CD4-positive, alpha-beta T cell treated with Interleukin-4 for 4 hours (primary cell): ENCODE results near the gene HOXC13.

ENCODE experiments used
- DNase-seq: peaks from one replicate; pipeline ENCODE4 v3.0.0-alpha.2; 2020

HOXC13 gene, protein sequence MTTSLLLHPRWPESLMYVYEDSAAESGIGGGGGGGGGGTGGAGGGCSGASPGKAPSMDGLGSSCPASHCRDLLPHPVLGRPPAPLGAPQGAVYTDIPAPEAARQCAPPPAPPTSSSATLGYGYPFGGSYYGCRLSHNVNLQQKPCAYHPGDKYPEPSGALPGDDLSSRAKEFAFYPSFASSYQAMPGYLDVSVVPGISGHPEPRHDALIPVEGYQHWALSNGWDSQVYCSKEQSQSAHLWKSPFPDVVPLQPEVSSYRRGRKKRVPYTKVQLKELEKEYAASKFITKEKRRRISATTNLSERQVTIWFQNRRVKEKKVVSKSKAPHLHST

DNA sequence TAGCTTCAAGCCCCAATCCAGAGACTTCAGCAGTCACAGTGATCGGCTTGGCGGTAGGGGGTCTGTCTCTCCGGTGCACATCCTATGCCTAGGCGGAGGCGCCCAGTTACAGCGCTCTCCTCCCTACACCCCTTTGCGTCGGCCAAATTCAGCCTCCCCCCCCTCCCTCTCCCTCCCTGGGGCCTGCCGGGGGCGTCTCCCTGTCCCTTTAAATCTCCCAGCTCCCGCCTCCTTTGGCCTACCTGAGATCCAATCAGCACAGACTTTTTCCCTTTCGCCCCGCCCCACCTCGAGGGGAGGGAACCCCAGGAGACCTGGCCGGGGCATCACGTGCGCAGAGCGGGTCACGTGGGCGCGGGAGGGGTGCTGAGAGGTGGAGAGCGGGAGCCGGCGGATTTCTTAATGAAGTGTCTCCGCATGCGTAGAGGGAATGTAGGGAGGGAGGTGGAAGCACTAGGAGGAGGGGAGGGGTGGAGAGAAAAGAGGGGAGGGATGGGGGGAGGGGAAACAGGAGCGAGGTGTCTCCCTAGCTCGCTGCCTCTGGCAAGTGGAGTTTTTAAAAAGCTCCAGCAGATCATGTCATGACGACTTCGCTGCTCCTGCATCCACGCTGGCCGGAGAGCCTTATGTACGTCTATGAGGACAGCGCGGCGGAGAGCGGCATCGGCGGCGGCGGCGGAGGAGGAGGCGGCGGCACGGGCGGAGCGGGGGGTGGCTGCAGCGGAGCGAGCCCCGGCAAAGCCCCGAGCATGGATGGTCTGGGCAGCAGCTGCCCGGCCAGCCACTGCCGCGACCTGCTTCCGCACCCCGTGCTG lies at the start of gene HOXC13:
Gene HOXC13, plus strand, starts transcription at position 506 of the 815 bp plus-strand sequence. Its CDS starts 76 bp downstream, at position 582.
- no peak for DNase-seq

DNA sequence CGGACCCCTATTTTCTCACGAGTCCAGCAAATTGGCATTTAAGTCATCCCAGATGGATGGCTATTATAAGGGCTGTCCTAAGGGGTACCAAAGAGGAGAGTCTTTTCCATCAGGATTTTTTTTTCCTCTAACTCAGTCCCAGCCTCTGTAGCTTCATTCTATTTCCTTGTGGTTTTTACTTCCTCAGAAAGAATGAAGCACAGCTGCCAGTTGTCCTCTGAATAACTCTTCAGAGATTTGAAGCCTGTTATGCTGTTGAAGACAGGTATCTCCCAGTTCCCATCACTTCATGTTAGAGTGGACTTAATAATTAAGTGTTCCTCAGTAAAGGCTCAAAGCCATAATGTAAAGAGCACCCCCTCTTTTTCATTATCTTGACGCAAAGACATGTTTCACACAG lies 48.5 kb upstream of the HOXC13 start:
- DNase-seq: no peak

DNA sequence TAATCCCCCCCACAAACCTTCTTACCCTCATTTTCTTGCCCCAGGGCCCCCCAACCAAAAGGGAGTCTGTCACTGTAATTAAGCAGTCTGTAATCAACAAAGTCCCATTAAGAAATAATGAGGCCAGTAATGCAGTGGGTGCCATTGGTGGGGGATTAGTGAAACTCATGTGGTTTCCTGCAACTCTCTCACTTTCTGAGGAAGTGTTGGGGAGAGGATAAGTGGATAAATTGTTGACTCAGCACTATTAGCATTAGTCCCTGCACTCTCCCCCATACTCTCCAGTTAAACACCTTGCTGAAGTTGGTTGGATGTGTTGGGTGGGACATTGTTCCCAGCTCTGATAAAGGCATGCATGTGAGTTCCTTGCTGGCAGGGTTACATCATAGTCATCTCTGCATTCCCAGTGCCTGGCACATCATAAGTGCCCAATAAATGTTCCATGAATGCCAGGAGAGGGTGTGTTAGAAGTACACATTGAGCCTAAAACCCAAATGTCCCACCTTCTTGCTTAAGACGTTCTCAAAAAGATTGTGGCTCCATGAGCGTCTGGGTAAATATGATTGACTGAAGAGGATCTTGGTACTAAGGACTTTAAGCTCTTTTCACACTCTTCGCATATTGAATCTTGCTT lies 45.8 kb upstream of the HOXC13 start:
- no peak for DNase-seq

DNA sequence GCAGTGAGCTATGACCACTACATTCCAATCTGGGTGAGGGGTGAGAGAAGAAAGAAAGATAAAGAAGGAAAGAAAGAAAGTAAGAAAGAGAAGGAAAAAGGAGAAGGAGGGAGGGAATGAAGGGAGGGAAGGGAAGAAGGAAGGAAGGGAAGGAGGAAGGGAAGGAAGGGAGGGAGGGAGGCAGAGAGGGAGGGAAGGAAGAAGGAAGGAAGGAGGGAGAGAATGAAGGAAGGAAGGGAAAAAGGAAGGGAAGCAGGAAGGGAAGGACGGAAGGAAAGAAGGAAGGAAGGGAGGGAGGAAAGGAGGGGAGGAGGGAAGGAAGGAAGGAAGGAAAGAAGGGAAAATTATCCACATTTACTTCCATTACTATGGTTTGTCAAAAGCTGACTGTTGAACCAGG lies 39.4 kb upstream of the HOXC13 start:
- no peak for DNase-seq

DNA sequence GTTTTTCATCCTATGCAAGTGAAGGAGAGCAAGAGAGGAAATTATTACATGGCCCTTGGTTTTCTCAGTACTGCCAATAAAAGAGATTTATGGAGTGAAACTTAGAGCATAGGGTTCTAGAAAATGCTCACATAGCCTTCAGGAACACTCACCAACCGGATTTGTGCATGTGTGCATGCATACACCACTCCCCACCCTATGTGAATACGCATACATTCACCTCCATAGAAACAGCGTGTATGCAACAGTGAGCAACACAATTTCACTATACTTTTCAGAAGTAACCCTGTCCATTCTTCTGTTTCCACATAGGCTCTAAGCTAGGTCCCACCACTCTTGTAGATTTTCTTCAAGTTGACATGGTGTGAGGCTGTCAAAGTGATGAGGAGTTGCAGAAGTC lies 31.5 kb upstream of the HOXC13 start:
- DNase-seq: no peak

DNA sequence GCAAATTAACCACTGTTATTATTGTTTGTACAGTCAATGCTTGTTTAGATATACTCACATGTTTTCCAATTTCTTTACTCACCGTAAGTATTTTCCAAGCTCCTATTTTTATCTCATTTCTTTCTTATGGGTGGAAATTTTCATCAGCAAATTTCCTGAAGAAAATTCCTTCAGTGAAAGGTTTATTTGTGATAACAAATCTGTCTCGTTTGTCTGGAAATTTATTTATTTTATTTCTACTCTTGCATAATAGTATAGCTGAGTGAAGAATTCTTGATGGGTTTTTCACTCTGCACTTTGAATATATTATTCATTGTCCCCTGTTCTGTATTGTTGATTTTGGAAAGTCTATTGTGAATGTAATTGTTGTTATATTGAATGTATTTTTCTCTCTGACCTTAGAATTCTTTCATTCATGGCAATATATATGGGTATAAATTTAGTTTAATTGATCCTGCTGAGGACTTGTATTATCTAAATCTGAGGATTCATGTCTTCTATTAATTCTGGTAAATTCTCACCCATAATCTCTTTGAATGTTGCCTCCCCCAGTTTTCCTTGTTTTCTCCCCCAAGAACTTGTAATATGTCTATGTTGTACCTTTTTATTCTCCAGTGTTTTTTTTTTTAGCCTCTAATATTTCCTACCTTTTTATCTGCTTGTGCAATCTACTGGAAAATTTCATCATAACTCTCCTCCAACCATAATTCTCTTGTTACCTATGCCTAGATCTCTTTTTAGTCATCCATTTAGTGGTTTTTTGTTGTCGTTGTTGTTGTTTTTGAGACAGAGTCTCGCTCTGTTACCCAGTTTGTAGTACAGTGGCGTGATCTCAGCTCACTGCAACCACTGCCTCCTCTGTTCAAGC lies 21.6 kb upstream of the HOXC13 start:
- no peak for DNase-seq

DNA sequence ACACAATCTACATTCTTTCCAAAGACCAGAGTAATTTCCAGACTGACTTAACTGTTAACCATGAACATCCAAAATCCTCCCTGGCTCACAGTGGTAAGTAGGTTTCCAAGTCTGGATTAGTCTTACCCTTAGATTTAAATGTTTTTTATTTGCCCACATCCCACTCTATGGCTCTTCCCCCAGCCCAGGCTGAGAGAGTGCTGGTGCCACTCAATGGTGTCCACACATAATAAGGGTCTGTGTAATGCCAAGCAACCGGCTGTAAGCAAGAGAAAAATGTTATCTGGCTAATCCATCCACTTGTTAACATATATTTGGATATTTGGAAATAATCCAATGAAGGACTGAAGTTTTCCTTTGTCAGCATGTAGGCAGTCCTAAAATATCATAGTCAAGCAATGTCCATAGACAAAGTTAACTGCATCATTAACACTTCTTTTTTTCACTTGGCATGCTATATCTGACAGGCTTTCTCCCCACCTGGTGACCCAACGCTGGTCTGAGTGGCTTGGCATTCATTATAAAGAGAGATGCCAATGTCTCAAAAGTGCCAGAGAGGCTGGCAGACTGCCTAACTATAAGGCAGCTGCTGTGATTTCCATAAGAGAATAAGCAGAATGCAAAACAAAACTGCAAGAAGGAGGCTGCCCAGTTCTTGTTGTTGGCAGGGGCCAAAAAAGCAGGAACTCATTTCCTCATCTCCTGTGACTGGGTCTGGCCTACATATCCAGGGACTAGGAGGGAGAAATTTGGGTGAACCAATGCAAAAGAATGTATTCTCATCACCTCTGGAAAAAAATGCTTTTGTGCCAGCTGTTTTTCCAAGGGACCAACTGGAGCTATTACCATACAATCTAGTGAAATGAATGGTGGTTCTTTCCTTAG lies 13.9 kb upstream of the HOXC13 start:
- no peak for DNase-seq

DNA sequence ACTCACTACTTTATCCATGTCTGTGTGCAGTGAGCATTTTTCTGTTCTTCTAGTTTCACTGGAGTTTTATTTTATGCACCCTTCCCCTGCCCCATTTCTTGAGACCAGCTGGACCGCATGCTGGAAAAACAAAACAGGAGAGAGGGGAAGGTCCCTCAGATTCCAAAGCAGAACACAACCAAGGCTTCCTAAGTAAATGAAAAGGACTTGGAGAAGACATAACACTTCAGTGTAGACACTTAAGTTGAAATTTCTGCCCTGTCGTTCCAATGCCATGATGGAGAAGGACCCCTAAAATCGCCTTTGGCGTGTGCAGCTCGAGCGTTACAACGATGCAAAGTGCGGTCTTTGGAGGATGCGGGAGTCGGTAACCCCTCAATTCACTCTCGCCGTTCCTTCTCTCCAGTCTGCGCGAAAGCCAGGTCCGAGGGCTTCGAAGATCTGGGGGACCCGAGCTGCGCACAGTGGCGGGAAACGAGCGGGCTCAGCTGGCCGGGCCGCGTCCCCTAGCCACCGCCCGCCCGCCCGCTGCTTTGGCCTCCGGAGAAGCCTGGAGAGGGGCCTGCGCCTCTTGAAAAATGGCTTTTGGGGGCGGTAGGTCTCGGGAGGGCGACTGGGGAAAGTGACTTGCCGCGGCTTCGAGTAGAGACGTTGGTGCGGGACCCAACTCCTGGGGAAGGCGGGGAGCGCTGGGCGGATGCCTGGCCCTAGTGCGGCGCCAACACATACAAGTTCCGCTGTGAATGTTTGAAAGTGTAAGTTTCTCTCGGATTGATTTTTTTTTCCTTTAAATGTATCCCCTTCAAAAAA lies 11.2 kb upstream of the HOXC13 start:
- DNase-seq: no peak

DNA sequence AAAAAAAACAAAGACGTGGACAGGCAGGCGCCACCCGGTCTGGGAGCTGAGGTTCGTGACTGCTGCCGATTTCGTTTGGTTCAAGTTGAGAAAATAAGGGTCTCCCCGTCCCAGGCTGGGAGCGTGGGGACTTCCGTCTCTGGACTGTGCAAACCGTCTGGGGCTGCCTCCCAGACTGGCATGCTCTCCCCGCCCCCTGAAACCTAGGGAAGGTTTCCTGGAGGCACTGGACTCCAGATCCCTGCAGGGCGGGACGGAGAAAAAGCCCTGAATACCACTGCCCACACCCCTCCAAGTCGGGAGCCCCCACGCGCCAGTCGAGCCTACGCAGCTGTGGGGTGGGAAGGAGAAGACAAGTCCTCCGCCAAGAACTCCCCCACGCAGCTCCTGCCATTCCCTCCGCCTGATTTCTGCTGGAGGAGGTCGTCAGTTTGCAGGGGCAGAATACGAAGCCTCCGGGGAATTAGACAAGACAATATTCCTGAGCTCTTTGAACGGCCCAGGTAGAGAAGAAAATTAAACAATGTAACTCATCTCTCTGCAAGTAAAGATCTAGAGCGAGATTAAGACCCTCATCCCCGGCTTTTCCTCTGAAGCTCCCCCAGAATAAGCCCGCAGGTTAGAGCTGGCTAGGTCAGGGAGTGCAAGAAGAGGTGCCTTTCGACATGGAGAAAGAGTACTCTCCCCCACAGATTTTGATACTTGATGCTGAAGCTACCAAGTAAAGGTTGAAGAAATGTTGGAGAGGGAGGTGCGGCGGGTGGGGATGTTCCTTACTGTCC lies 10.4 kb upstream of the HOXC13 start:
- DNase-seq: no peak

DNA sequence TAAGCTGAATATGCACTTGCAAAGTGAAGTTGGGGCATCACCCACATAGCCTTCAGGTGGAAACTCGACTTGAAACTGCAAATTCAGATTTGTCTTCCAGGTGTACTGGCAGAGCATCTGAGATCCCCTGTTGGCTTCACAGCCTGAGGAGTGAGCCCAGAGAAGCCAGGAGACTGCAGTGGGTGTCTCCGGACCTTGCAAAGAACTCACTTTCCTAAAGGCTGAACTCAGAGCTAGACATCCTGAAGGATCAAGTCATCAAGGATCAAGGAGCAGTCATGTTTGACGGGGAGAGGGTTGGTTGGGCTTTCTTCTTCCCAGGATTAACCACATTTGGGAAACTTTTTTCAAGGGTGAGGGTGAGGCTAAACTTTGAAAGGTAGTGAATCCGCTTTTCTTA lies 9.1 kb upstream of the HOXC13 start:
- no peak for DNase-seq

DNA sequence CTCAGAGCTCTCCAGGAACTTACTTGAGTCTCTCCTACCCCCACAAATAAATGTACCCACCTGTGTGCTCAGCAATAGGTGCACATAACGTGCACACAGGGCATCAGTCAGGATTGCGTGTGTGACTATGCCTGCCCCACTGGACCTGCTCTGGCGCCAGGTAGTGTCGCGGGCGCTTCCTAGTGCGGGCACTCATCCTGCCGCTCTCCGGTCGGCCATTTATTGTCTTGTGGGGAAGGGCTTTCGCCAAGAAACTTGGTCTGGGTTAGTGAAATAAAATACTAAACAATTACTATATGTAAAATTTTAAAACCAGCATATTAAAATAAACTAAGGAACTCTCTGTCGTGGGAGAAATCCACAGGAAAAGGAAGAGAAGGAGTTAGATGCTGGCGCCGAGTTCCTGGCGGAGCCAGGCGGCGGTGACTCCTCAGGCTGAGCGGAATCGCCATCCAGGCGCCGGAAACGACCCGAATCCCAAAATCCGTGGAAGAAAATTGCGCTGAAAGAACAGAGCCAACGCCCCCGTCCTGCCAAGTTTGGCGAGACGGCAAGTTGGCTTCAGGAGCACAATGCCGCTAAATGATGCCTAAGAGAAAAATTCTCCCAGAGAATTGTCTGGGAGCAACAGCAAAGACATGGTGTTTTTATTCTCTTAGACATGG lies 7.9 kb upstream of the HOXC13 start:
- no peak for DNase-seq

DNA sequence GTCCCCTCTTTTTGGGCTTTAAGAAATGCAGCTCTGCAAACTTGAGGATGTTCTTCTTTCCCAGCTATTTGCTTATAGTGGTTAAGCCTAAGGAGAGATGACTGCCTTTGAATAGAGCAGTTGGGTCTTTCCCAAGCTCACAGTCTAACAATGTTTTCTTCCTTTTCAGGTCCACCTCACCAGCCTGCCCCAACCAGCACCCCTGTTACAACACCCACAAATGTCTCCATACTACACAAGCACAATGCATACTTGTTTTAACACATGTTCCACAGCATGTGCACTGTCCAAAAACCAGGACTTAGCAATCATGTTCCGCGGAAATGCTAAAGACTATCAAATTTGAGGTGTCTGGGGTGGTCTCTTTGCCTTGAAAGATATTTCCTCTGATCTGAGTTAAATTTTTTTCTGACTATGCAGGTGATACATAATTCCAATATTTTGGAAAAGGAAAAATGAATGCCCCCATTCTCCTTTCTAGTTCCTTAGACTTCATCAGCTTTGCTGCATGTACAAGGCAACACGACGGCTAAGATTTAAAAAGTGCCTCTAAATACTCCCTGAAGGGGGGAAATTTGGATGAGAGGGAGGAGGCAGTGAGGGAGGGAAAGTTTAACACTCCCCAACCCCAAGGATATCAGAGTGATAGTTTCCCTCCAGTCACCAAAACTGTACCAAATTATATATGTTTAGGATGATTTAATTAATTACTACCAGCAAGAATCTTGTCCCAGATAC lies 6.6 kb upstream of the HOXC13 start:
- DNase-seq: no peak

DNA sequence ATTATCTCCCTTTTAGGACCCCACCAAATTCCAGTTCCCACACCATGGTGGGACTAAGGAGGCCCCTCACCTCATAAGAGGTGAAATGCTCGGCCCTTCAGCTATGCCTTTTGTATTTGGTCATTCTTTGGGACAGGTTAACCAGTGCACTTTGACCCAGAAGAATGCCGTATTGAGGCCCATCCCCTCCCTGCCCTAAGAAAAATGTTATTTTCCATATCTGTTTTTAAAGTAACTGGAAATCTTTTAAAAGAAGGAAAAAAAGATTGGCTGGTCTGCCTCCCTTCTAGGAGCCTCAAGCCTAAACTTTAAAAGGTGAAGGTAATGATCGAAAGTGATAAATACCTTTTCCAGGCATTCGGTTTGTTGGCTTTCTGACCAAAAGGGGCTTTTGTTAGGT lies 5.7 kb upstream of the HOXC13 start:
- no peak for DNase-seq

DNA sequence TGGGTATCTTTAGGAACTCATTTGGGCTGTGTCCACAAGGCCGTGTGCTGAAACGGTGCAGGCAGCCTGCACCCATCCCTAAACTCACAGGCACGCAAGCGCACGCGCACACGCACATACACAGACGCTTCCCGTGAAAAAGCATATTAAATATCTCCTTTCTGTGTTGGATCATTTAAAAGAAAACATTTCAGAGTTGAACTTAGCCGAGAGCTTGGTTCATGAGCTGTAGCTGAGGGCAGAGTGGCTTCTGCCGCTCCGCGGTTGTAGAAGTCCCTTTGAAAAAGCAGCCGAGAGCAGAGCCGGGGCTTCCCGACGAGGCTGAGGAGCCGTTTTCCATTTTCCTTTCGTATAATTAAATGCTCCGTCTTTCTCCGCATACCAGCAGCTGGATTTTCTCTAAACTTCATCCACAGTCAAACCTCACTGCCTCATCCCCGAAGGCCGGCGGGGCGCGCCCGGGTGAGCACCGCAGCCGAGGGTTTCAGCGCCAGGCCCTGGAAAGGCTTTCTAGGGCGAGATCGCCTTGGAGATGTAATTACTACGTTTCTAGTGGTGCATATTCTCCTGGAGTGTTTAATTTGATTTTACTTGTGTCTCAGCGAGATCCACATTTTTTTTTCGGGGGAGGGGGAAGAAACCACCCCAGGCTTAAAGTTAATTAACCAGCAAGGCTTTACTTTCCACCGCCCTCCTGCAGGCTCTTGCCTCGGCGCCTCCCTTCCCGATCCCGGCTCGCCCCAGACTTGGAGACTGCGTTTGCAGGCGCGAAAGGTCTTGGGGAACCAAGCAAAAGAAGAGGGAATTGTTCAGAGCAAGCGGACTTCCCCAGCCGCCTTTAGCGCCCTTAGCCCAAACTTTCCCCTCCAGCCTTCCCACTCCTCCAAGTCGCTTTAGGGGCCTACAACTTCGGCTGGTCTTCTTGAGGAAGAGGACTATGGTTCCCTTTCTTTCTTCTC lies 3.0 kb upstream of the HOXC13 start:
- no peak for DNase-seq

DNA sequence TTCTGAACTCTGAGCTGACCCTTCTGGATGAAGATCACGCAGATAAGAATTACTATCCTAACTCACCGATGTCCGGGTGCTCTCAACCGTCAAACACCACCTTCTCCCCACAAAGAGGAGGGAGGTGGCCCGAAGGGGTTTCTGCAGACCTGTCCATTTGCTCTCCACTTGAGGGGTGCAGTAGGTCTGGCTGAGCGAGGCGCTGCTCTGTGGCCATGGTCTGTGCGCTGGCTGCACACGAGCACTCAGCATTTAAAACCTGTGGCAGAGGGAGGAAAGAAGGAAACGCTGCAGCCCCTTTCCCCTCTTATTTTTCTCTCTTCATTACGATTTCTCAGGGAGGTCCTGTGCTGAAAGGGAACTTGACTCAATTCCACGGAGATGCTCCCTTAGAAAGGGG lies 1.5 kb upstream of the HOXC13 start:
- DNase-seq: no peak

DNA sequence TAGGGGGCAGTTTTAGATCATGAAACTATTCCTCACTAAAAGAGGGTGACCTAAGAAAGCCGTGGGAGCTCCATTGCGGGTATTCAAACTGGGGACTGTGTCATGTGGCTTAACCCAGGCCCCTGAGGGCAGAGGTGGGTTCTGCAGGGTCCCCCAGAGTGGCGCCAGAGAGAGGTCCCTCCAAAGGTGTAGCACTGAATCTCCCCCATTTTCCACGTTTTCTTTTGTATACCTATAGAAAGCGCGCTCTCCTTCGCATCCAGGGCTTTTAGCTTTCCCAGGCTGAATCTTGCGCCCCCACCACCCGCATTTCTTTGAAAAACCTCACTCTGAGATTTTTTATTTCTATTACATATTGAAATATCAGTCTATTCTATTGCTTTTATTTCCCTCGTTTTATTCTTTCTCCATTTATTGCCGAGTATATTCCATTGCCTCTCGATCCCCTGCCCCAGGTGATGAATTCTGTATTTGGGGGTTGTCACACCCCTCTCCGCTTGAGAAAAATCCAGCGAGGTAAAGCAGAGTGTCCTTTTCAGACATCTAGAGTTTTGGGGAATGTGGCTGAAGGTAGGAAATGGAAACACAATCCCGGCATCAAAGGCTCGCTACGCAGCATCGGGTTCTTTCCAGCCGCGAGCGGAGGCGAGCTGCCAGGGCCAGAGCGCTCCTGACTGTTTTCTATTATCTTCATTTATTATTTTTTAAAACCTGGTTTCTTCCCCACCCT lies 870 bp upstream of the HOXC13 start:
- DNase-seq: no peak
